Renal cortex interstitium (tissue), 11 donors: Measurements from ENCODE around the gene NUP85. TPM values are rescaled to one million over a fixed set of nuclear protein-coding genes. Genes with fewer than 3 reads are reported as not detected.
"Not testable (repeated sequence)": the region's sequence is repeated elsewhere in the genome, so short reads cannot be mapped to it uniquely, and the experiment has no call there.

Experiments
- DNase-seq, 11 donors: peaks; one replicate each; pipeline ENCODE4 v3.0.0-alpha.2; 2013; ENCODE audit warnings: low read depth in 9 of 11, low spot score in 4 of 11; ENCODE audit errors: extremely low read depth in 1 of 11
- polyA plus RNA-seq, 3 donors: library from polyadenylated mRNA; unstranded; fragments of 120-200 nt; gene quantifications; one replicate each; pipeline ENCODE4 v1.2.1, GENCODE V29; 2013; ENCODE audit not compliant: insufficient read length in 3 of 3

NUP85 gene
- polyA plus RNA-seq, 3 donors, result 69.4 to 74.8 (median 70.6) TPM

- not testable (repeated sequence) for DNase-seq
Measured at GRCh38 chr17:75257228-75257627, 51.7 kb downstream of the NUP85 start.

GRCh38 chr17:75260641-75261335 lies 55.3 kb downstream of the NUP85 start:
- no peak for DNase-seq

- peak; percentile 83 to 98 (median 93) for DNase-seq
Measured at GRCh38 chr17:75261336-75262111, 56.0 kb downstream of the NUP85 start, which contains the start of the genes GGA3 and MRPS7. Gene GGA3, minus strand, starts transcription at chr17:75261606. Its CDS starts 19 bp downstream, at chr17:75261587. Gene MRPS7, plus strand, starts transcription at chr17:75261879. Its CDS starts 22 bp downstream, at chr17:75261901.

- DNase-seq, result peak in 1 of 11 donors; percentile 22
Measured at GRCh38 chr17:75262112-75262606, 56.7 kb downstream of the NUP85 start.

- DNase-seq, result no peak
Measured at GRCh38 chr17:75263055-75263454, 57.6 kb downstream of the NUP85 start.

- DNase-seq, result no peak
Measured at GRCh38 chr17:75265614-75266315, 60.3 kb downstream of the NUP85 start.

- DNase-seq, result no peak
Measured at GRCh38 chr17:75266316-75267152, 61.1 kb downstream of the NUP85 start.

GRCh38 chr17:75267153-75267410 lies 61.6 kb downstream of the NUP85 start:
- no peak for DNase-seq

DNA sequence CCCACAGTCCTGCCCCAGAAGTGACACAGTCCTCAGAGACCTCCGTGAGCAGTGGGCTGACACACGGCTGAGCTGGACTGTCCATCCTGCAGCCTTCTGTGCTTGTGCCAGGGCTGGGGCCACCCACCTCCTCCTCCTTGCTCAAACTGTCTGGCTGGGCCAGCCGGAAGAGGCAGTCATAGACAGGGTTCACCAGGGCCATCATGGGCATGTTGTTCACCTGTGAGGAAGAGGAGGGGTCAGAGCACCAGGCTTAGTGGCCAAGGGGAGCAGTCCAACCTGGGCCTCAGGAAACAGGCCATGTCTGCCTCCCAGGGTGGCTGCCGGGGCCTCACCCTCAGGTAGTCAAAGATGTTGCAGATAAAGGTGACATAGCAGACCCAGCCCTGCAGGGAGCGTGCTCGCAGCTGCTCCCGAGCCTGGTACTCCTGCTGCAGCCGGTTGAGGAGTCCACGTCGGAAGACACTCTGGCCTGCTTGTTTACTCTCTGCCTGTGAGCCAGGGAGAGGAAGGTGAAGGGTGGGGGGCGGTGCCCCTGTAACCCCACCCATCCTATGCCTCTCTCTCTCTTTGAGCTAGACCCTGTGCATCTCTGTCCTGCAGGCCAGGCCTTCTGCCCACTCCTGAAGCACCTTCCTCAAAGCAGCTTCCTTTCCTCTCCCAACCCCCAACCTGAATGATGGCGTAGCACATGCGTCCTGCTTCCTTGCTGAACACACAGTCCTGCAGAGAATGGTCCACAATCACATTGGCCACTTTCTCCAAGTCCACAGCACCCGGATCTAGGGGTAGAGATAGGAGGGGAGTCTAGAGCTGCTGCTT lies 62.1 kb downstream of the NUP85 start:
- DNase-seq, result no peak

DNA sequence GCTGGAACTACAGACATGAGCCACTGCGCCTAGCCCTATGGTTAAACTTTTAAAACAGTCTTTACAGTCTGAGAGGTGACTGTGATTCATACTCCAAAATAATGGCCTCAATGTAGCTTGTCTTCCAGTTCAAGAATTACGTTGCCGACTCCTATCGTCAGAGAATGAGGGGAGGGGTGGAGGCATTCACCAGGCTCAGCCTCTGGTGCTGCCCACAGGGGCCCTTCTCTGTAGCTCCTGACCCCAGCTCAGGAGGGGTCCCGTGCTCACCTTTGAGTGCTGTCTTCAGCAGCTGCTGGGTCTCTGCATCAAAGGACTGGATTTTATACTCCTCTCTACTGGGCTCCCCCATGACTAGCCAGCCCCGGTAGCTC lies 64.4 kb downstream of the NUP85 start:
- no peak for DNase-seq

- peak in 6 of 11 donors; percentile 42 to 66 (median 58) for DNase-seq
Measured at GRCh38 chr17:75270218-75270965, 64.9 kb downstream of the NUP85 start.

GRCh38 chr17:75270966-75271232 lies 65.4 kb downstream of the NUP85 start, which contains the start of gene MIF4GD:
Gene MIF4GD, minus strand, starts transcription at chr17:75271231. Its CDS starts 1,036 bp downstream, at chr17:75270195.
- peak in 3 of 11 donors; percentile 71 to 76 (median 72) for DNase-seq

- peak in 5 of 11 donors; percentile 44 to 79 (median 67) for DNase-seq
Measured at GRCh38 chr17:75271233-75271954, 65.9 kb downstream of the NUP85 start.

DNA sequence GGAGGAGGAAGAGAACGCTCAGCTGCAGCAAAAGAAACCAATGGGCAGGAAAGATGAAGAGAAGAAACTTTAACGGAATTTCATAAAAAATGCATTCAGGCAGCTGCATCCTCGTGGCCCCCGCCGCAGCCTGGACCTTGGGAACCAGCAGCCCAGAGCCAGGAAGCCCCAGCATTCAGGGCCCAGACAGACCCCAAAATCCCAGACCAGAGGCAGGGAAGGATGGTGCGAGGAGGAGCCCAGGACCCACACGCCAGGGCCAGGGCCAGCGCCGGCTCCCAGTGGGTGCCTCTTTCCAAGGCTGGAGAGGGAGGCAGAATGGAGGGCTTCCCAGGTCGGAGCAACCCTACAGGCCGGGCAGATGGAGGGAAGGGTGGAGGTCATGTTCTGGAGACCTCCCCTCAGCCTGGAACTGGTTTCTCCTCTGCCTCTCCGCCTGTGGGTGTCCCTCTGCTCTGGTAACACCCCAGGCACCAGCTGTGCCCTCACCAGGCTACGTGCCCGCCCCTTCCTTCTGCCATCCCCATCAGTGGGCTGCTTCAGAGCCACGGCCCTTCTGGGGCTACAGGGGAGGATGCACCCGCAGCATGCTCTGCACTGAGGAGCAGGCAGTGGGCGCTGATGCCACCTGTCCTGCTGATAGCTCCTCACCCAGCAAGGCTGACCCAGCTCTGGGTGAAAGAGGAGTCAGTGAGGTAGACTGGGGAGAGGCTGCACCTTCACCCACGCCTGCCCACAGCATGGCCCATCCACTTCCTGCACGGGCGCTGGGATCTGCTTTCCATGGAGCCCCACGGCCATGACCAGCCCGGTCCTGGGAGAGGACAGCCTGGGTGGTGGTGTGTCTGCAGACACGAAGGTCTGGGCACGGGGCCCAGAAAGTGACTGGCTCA lies 66.7 kb downstream of the NUP85 start:
- DNase-seq, result no peak

DNA sequence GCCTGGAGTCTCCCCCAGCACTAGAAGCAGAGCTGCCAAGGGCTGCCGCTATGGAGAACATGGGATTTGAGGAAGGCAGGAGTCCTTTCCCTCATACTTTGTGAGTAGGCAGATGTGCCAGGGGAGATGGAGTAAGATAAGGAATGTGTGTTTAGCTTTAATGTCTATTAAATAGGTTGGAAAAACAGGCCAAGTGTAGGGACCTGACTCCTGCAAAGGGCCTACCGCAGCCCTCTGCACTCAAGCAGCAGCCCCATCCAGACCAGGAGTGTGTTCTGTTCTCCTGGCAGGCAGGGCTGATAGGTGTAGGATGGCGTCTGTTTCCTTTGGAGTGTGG lies 67.3 kb downstream of the NUP85 start:
- DNase-seq, result no peak
